ENCODE measurements around the gene FH.

DNA sequence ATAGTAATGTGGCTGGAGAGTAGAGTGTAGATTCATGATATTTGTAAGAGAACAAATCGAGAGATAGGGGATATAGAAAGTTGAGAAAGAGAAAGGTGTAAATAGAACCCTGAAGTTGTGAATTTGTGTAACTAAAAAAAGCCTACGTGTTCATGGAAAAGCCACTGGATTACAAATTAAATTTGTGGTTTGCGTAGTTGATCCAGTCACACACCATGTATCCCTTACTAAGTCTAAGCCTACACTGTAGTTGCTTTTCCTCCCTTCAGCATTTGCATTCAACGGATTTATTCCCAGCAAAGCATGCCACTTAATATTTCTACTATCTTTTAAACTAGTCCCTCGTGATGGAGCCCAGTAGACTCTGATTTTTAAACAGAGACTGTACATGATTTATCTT, 37.5 kb upstream of the FH start:
- TF ChIP-seq, protein P1, sequence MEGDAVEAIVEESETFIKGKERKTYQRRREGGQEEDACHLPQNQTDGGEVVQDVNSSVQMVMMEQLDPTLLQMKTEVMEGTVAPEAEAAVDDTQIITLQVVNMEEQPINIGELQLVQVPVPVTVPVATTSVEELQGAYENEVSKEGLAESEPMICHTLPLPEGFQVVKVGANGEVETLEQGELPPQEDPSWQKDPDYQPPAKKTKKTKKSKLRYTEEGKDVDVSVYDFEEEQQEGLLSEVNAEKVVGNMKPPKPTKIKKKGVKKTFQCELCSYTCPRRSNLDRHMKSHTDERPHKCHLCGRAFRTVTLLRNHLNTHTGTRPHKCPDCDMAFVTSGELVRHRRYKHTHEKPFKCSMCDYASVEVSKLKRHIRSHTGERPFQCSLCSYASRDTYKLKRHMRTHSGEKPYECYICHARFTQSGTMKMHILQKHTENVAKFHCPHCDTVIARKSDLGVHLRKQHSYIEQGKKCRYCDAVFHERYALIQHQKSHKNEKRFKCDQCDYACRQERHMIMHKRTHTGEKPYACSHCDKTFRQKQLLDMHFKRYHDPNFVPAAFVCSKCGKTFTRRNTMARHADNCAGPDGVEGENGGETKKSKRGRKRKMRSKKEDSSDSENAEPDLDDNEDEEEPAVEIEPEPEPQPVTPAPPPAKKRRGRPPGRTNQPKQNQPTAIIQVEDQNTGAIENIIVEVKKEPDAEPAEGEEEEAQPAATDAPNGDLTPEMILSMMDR (IDR thresholded peaks at IDR 0.05), result no peak
- TF ChIP-seq RAD21 (conservative IDR thresholded peaks at IDR 0.05 in 1 of 2, IDR thresholded peaks at IDR 0.05 in 1 of 2), result no peak
- TF ChIP-seq RNF2 (IDR thresholded peaks at IDR 0.05; ENCODE audit: borderline replicate concordance, low read depth), result no peak
